NCI-H1417 treated with DMSO at 0.1 percent for 48 hours (cell line): Measurements from ENCODE around the gene LANCL3.
"Not testable (repeated sequence)": the region's sequence is repeated elsewhere in the genome, so short reads cannot be mapped to it uniquely, and the experiment has no call there.

Source experiments
- DNase-seq: peaks from one replicate; lab custom pipeline; 2025; lab: John Stamatoyannopoulos, UW

LANCL3 gene

DNA sequence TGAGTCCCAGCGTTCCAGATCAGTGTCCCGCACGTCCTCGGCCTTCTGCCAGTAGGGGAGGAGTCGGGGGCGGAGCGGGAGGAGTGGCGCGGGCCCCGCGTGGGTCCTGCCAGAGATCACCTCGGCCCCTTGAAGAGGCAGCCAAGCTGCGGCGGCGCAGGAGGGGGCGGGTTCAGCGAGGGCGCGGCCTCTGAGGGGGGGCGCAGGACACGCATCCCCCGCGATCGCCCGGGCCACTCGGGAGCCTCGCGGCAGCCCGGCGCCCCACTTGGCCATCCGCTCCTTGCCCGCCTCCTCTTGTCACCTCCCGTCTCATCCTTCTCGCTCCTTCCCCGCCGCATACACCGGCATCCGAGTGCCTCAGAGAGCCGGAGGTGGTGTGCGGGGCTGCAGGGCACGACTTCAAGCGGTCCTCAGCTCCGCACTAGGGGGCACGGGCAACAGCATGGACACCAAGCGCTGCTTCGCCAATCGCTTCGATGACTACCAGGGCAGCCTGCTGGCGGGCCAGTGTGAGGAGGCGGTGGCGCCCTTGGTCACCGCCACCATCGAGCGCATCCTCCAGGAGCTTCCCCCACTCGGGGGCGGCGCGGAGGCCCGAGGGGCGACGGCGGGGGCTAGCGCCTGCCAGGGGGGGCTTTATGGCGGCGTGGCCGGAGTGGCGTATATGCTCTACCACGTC lies at the start of gene LANCL3:
Gene LANCL3, plus strand, starts transcription at position 236 of the 682 bp plus-strand sequence. Its CDS starts 210 bp downstream, at position 446.
- not testable (repeated sequence) for DNase-seq

DNA sequence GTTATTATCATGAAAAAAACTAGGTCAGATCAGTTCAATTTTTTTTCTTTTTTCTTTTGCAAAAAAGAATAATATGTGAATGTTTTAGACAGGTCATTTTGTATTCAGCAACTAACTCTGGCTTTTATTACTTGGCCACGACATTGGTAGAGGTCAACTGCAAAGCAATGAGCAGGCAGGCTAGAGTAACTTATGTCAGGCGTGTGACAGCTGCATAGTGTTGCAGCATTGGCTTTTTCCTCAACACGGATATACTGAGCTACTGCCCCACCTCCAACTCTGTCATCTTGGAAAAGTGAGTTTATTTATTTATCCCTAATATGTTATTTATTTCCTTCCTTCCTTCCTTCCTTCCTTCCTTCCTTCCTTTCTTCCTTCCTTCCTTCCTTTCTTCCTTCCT lies 47.8 kb upstream of the LANCL3 start:
- DNase-seq = not testable (repeated sequence)

DNA sequence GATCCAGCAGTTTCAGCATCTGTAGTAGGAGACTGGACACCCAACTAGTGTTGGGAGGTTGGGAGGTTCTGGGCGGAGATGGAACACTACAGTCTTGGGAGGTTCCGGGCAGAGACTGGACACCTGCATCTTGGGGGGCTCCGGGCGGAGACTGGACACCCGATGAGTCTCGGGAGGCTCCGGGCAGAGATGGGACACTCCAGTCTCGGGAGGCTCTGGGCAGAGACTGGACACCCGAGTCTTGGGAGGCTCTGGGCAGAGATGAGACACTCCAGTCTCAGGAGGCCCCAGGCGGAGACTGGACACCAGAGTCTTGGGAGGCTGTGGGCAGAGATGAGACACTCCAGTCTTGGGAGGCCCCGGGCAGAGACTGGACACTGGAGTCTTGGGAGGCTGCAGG lies 29.5 kb upstream of the LANCL3 start:
- no peak for DNase-seq

DNA sequence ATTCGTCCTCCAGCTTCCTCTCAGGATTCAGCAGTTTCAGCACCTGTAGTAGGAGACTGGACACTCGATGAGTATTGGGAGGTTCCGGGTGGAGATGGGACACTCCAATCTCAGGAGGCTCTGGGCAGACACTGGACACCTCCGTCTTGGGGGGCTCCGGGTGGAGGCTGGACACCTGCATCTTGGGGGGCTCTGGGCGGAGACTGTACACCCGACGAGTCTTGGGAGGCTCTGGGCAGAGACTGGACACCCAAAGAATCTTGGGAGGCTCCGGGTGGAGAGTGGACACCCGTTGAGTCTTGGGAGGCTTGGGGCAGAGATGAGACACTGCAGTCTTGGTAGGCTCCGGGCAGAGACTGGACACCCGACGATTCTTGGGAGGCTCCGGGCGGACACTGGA lies 28.7 kb upstream of the LANCL3 start:
- no peak for DNase-seq

DNA sequence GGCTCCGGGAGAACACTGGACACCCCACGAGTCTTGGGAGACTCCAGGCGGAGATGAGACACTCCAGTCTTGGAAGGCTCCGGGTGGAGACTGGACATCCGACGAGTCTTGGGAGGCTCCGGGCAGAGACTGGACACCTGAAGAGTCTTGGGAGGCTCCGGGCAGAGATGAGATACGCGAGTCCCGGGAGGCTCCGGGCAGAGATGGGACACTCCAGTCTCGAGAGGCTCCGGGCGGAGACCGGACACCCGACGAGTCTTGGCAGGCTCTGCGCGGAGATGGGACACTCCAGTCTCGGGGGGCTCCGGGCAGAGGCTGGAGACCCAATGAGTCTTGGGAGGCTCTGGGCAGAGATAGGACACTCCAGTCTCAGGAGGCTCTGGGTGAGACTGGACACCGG lies 28.1 kb upstream of the LANCL3 start:
- no peak for DNase-seq

DNA sequence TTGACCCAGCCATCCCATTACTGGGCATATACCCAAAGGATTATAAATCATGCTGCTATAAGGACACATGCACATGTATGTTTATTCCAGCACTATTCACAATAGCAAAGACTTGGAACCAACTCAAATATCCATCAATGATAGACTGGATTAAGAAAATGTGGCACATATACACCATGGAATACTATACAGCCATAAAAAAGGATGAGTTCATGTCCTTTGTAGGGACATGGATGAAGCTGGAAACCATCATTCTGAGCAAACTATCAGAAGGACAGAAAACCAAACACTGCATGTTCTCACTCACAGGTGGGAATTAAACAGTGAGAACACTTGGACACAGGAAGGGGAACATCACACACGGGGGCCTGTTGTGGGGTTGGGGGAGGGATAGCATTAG lies 26.9 kb upstream of the LANCL3 start:
- not testable (repeated sequence) for DNase-seq

DNA sequence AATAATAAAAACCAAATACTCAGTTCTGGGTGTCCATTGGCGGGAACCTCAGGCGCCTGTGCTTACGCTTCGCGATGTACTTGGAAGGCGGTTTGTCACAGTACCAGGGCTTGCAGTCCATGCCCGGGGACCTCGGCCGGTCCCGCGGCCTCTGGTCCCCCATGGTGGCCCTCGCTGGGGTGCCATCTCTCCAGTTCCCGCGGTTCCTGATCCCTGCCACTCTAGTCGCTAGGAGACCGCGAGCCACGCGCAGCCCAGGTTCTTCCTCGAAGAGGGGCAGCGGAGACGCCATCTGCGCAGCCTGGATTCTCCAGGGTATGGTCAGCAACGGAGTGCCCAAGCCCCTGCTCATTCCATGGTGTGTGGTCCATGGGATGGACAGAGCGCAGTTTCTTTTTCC lies 26.4 kb upstream of the LANCL3 start:
- DNase-seq = no peak

DNA sequence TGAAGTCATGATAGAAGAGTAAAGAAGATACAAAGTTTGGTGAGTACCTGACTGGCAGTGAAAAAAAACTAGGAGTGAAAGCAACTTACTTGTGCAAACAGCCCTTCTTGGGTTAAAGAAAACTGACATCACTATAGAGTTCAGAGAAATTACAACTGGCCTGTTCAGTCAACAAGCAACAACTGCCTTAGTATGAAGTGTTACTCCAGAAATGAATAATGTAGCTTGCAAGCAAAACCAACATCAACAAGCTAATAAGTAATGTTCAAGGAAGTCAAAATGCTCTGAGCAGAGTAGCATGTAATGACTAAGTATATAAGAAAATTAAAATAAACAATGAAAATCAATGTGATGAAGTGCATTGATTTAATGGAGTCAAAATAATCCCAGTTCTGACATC lies 21.8 kb upstream of the LANCL3 start:
- DNase-seq = not testable (repeated sequence)

DNA sequence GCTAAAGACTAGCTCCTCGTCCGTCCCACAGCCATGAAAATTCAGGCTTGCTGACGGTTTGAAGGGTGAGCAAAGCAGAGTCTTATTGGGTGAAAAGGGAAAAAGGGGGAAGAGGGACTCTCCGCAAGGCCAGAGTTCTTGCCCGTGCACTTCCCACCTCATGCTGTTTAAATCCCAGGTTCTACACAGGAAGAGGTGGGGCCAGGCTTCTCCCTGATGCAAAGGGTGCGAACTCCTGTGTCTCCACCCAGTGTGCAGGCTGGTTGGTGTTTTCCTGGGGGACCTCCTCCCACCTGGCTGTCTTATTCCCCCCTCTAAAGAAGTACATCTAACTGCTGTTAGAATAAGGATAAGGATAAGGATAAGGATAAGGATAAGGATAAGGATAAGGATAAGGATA lies 18.0 kb upstream of the LANCL3 start:
- no peak for DNase-seq

DNA sequence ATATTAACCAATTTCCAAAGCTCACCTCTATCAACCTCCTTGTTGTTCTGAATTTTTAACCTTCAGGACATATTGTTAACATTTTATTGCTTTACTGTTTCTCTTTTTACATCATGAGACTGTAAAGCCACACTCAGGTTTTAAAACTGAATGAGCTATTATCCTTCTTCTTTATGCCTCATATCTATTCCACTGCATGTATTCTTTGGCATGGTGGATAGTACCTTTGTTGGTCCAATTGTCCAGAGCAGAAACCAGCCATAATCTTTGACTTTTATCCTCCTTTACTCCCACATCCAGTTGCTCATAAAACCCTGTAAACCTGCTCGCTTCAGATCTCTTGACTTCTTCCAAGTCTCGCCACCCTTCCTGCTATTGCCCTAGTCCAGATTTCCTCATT lies 6.2 kb upstream of the LANCL3 start:
- not testable (repeated sequence) for DNase-seq

DNA sequence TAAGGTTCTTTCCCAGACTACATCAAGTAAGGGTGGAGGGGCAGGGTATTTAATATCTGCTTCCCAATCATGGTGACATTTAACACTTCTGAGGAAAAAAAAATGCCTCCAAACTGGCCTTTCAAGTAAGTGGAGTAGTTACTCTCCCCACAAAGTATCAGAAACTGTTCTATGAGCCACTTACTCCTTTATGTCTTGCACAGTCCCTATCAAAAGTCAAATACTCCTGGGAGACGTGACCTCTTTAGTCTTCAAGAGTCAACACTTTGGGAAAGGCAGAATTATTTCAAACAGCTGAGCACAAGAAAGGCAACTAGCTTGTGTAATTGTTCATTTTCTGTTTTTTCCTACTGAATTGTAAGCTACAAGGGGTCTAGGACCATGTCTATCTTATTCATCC lies 1.1 kb upstream of the LANCL3 start:
- not testable (repeated sequence) for DNase-seq

DNA sequence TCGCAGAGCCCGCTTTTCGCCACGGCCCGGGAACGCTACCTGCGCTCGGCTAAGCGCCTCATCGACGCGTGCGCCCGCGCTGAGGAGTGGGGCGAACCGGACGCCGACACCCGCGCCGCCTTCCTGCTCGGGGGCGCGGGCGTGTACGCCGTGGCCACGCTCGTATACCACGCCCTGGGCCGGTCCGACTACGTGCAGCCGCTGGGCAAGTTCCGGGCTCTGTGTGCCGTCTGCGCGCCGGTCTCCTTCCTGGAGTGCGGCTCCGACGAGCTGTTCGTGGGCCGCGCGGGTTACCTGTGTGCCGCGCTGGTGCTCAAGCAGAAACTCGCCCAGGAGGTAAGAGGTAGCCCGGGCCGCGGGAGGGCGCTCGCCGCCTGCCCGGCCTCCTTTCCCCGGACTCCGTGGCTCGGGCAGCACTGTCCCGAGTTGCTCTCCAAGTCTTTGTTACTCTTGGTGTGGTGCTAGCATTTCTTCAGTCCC lies 687 bp downstream of the LANCL3 start:
- not testable (repeated sequence) for DNase-seq

DNA sequence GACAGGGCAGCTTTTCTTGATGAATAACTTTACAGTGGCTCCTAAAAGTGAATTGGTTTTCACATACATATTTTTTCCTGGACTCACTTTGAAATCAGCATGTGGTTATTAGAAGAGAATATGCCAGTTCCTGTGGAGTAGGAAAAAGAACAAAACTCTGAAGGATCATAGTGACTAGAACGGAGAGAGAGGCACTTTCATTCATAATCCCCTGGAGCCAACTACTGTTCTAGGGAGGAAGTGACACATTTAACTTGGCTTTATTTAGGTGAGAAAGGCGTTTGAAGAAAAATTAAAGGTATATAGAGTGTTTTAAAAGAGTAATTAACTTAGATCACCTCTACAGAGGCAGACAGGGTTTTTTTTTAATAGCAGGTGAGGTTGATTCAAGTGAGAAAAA lies 1.7 kb downstream of the LANCL3 start:
- not testable (repeated sequence) for DNase-seq

DNA sequence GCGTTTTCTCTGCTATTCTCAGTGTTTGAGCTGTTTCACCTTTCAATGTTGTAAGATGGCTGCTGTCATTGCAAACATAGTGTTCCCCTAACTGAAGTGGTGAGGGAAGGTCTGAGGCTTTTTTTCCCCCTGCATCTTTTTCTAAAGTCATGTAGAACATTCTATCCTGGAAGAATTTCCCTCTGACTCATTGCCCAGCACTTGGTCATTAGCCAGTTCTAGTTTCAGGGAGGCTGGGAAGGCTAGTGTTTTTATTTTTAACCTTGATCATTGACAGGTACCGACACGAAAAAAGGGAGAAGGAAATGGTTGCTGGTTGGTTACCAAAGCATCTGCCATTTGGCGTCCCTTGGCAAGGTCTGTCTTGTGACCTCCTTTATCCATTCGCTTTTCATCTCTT lies 6.6 kb downstream of the LANCL3 start:
- no peak for DNase-seq

DNA sequence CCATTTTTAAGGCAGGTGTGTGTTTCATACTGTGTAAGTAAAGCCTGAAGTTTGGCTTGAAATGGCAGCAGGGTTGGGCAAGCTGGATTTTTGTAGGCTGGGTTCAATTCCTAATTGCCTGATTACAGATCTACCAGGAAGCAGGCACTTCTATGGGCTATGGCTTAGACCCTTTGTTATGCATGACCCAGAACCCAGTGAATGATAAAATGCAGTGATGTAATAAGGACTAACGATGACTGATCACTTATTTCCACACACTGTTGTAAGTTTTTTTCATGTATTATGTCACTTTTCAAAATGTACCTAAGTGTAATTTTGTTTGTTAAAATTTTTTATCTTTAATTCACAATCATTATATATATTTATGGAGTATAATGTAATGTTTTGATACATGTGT lies 8.6 kb downstream of the LANCL3 start:
- DNase-seq = no peak

DNA sequence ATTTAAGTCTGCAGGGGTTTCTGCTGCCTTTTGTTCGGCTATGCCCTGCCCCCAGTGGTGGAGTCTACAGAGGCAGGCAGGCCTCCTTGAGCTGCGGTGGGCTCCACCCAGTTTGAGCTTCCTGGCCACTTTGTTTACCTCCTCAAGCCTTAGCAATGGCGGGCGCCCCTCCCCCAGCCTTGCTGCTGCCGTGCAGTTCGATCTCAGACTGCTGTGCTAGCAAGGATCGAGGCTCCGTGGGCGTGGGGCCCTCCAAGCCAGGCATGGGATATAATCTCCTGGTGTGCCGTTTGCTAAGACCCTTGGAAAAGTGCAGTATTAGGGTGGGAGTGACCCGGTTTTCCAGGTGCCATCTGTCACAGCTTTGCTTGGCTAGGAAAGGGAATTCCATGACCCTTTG lies 15.9 kb downstream of the LANCL3 start:
- DNase-seq = not testable (repeated sequence)

DNA sequence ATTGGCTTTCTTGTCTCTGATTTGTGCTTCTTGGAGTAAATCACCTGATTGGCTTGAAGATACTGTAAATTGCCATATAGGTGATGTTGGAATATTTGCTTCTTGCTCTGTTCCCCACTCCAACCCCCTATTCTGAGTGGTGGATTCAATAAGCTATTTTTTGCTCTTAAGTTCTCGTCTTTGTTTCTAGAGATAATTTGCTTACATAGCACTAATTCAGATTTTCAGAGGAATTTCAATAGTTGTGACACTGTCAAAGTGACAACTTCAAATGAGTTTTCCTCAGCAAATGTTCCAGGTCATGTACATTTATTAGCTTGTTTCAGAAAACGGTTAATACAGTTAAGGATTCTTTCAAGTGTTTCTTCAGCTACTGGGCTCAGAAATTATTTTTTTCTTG lies 18.6 kb downstream of the LANCL3 start:
- no peak for DNase-seq

DNA sequence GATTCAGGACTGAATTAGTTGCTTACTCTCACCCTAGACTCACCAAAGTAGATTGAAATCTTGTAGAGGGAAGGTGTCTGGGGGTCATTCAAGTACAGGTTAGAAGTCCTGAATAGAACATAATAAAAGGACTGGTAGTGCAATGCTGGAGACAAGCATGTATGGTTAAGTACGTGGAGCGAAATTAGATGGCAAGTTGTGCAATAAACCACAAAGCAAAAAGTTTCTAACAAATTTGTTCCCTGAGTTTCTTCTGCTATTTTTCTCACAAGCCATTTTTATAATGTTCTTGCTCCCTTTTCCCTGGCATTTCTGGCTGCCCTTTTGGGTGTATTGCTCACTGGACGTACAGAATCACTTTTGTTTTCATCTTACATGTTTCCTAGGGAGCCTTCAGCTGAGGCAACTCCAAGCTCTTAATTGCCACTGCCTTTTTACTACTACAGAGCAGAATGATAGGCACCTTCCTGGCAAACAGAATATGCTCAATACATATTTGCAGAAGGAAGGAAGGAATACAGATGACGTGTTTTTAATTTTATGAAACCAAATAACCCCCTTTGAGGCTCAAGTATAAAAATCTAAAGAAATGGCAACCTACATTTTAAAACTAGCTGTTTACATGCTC lies 23.4 kb downstream of the LANCL3 start:
- DNase-seq = no peak

DNA sequence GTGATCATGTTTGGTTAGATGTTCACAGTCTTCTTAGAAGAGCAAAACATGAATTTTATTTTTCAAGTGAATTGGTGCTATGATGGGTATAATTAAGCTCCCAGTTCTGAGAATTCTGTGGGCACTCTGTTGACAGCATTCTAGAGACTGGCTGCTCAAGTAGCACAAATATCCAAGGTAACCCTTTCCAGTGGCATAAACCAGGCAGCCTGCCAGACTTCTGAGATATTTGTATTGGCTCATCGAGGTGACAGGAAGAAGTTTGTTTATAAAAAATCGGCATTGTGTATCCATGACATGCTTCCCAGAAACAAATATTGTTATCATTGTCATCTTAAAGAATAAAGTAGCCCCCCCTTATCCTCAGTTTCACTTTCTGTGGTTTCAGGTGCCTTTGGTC lies 28.3 kb downstream of the LANCL3 start:
- DNase-seq = no peak

DNA sequence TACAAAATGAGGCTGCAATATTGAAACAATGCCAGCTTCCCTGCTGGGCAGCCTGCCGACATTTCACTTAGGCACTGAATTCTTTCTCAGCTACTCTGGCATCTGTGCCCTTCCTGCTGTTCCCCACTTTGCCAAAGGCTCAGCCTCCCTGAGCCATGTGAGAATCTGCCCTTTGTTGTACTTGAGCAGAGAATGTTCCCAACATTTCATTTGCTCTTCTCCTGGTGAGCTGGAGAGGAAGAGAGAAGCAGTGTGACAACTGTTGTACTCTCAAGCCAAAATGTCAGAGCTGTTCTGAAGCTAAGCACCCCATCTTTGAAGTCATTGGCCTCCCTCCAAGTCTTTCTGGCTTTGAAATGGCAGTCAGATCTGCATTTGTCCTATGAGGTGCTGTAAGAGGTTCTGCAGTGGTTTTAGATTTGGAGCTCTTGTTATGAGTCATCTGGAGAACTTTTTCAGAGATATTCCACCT lies 32.5 kb downstream of the LANCL3 start:
- no peak for DNase-seq

DNA sequence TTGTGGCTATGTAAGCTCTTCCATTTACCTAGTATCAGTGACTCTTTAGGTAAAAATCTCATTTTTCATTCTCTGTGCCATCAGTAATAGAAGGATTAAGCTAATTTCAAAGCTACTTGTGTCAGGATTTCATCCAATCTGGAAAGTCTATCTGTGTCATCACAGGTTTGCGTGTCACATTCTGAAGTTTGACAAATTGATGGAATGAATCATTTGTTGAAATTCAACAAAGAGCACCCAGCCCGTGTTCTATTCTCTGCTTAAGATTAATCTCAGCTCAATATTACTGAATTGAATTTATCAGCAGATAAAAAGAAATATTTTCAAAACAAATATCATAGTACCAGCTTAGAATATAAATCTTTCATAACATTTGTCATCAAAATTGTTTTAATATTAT lies 35.8 kb downstream of the LANCL3 start:
- no peak for DNase-seq

DNA sequence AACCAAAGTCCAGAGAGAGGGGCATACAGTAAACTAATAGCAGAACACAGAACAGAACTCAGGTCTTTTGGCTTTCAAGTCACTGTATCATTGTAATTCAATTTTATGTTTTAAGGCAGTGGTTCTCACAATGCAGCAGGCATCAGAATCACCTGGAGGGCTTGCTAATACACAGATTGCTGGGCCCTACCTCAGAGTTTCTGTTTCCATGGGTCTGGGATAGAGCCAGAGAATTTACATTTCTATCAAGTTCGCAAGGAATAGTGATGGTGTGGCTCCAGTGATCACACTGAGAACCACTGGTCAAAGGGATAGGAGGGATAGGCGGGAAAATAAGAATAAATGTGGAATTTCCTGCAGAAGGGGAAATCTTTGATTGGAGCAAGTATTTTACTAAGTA lies 36.7 kb downstream of the LANCL3 start:
- no peak for DNase-seq

DNA sequence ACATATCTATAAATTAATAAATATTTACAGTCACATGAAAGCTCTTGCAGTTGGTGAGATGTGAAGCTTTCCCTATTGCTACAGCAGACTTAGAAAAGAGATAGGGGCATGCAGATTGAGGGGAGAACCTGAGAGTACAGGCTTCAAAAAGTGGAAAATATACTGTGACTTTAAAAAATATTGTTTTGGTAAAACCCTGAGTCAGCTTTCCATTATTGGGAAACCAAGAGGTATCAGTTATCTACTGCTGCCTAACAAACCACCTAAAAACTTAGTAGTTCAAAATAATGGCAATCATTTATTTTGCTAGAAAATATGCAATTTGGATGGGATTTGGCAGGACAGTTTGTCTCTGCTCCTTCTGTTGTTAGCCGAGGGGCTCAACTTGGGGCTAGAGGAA lies 38.3 kb downstream of the LANCL3 start:
- no peak for DNase-seq

DNA sequence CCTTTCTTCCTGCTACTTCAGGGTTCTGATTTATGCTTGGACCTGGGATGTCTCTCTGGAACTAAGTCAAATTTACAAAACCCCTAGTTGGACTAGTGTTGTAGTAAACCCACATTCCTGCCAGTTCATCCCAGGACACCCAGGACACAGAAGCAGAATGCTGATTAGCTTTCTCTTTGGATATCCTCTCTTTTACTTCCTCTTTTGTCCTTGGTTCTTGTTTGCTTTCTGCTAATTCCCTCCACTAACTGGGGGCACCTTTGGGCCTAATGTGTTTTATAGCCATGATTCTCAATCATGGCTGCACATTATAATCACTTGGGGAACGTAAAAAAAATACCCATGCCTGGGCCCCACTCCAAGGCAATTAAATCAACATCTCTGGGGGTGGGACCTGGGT lies 42.5 kb downstream of the LANCL3 start:
- no peak for DNase-seq
